Uterus (tissue), 4 donors: Measurements from ENCODE around the gene GRK6. TPM values are rescaled to one million over a fixed set of nuclear protein-coding genes. Genes with fewer than 3 reads are reported as not detected.

ENCODE experiments used
- DNase-seq, 2 donors: peaks; one replicate each; pipeline ENCODE4 v3.0.0-alpha.2; 2019 to 2020
- H3K27ac ChIP-seq, 2 donors: fragments of 200-600 bp; sonication (generic); 1 replicate in 1 of 2; 2 replicates in 1 of 2; pipeline ENCODE4 v1.5.1; 2016 to 2018
- H3K27me3 ChIP-seq, 2 donors: fragments of 200-600 bp; sonication (generic); one replicate each; pipeline ENCODE4 v1.5.1; 2018 to 2019; ENCODE audit warnings: control low read depth in 1 of 2
- H3K36me3 ChIP-seq, 2 donors: fragments of 200-600 bp; sonication (generic); one replicate each; pipeline ENCODE4 v1.5.1; 2019; ENCODE audit warnings: control low read depth in 1 of 2
- H3K4me1 ChIP-seq, 2 donors: fragments of 200-600 bp; sonication (generic); one replicate each; pipeline ENCODE4 v1.5.1; 2018 to 2019; ENCODE audit warnings: control low read depth in 1 of 2
- H3K4me3 ChIP-seq, 2 donors: fragments of 200-600 bp; sonication (generic); 1 replicate in 1 of 2; 2 replicates in 1 of 2; pipeline ENCODE4 v1.5.1; 2018 to 2019; ENCODE audit warnings: mild to moderate bottlenecking in 1 of 2
- H3K9me3 ChIP-seq, 2 donors: fragments of 200-600 bp; sonication (generic); one replicate each; pipeline ENCODE4 v1.5.1; 2019; ENCODE audit warnings: control low read depth in 1 of 2
- CTCF ChIP-seq, 4 experiments: fragments of 200-600 bp in 2 of 4; fragments of 450-650 bp in 2 of 4; sonication (generic) in 2 of 4; IDR thresholded peaks; one replicate each; pipeline ENCODE4 v1.5.1; 2016 to 2019; ENCODE audit warnings: antibody characterized with exemption in 4 of 4, mild to moderate bottlenecking in 2 of 4, moderate library complexity in 1 of 4
- POLR2A ChIP-seq, 2 donors: fragments of 450-650 bp; IDR thresholded peaks; one replicate each; pipeline ENCODE4 v1.6.1; 2016; ENCODE audit warnings: antibody characterized with exemption in 2 of 2, mild to moderate bottlenecking in 1 of 2, moderate library complexity in 1 of 2
- intact Hi-C: fragments of 100-400 bp; cut with DNase I; formaldehyde crosslinking; loops from one replicate; pipeline ENCODE4 v1.15.1; 2023; ENCODE audit warnings: low total_unique reads
- total RNA-seq, 4 donors: library from RNA; depleted of rRNA in 3 of 4; stranded (reverse); fragments of >200 nt in 3 of 4; gene quantifications; one replicate each; pipeline versions ENCODE4 v1.1.0 to v1.2.4, GENCODE V29; 2014 to 2023
- donor health status: DM: yes; HTN: yes; CAD: no.

Gene GRK6
- total RNA-seq, 4 donors from 2014 or later, result 16.4 to 29.8 (median 20.9) TPM

DNA sequence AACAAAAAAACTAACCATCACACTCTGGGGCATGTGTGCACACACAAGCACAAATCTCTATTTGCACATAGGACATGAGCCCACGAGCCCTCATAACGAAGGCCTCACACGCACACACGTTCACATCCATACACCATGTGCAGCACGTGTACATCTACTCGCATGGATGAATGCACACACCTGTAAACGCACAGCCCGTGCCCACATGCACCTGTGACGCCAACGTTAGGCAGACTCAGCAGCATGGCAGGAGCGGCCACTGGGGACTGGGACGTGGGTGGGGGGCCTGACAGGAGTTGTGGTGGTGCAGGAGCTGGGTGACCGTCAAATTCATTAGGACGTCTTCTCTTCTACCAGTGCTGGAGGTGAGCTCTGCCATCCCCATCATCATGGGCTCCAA lies 39.1 kb upstream of the GRK6 start:
- Histone ChIP-seq H3K36me3 (no peaks in the 10 kb centered on the region), H3K27ac (no peak overlapping the region), H3K27me3 (no peaks in the 10 kb centered on the region), H3K9me3 (no peaks in the 10 kb centered on the region), H3K4me3 (no peak overlapping the region), H3K4me1 (no peaks in the 10 kb centered on the region)
- intact Hi-C loops, result loop anchor here (5.0 kb wide), 1 partner anchor 115 kb away; no protein-coding TSS in a partner anchor
- DNase-seq, result no peak
- no peak for TF ChIP-seq CTCF (IDR thresholded peaks at IDR 0.05)
- TF ChIP-seq POLR2A (IDR thresholded peaks at IDR 0.05), result no peak

GRCh38 chr5:177388521-177389052 lies 37.9 kb upstream of the GRK6 start:
- no peaks in the 10 kb centered on the region for H3K27me3 ChIP-seq
- no peaks in the 10 kb centered on the region for H3K4me1 ChIP-seq
- intact Hi-C loops, result loop anchor here (5.0 kb wide), 1 partner anchor 114 kb away; no protein-coding TSS in a partner anchor
- TF ChIP-seq CTCF (IDR thresholded peaks at IDR 0.05), result no peak
- TF ChIP-seq POLR2A (IDR thresholded peaks at IDR 0.05), result no peak
- no peaks in the 10 kb centered on the region for H3K36me3 ChIP-seq
- no peaks in the 10 kb centered on the region for H3K9me3 ChIP-seq
- no peak for DNase-seq
- no peak overlapping the region for H3K4me3 ChIP-seq
- no peak overlapping the region for H3K27ac ChIP-seq

DNA sequence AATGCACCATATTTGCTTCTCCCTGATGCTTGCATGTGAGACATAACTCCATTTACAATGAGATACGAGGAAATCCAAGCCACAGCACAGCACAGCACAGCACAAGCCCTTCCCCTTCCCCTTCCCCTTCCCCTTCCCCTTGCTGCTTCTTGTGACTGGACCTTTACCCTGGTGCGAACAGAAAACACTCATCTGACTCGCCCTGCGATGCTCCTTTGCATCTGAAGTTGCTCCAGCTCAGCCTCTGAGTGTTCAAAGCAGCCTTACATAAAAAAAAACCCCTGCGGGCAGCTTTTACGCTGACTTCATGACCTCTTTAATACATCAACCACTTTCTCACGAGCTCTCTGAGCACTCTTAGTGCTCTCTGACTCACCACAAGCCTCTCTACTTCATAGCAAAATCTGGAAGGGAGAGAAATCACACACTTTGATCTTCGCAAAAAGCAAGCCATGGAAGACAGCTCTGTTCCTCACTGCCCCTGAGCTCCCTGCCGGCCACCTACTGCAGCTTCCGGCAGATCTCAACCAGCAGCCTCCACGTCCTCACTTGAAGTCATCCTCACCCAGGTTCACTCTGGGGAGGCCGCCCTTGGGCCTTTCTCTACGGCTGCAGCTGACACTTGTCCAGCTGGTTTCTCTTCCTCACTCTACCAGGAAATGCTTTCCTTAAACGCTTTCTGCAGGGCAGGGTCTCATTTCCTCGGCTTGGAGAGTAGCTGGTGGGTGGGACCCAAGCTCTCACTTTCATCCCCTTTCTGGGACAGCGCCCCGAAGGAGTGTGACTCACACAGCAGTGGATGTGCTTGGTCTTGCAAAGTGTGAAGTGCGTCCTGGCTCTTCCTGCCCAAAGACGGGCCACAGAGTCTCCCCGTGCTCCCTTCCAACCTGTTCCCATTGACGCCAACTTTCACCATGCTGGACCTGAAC lies 37.0 kb upstream of the GRK6 start:
- Histone ChIP-seq H3K36me3 (no peaks in the 10 kb centered on the region), H3K9me3 (no peaks in the 10 kb centered on the region), H3K4me3 (no peak overlapping the region), H3K27me3 (no peaks in the 10 kb centered on the region), H3K4me1 (no peaks in the 10 kb centered on the region), H3K27ac (no peak overlapping the region)
- DNase-seq, result no peak
- intact Hi-C loops, result loop anchor here (5.0 kb wide), 1 partner anchor 113 kb away; no protein-coding TSS in a partner anchor
- TF ChIP-seq POLR2A (IDR thresholded peaks at IDR 0.05), result no peak
- TF ChIP-seq CTCF (IDR thresholded peaks at IDR 0.05), result no peak

GRCh38 chr5:177390363-177391300 lies 35.8 kb upstream of the GRK6 start:
- DNase-seq, result peak; percentile 80 to 81
- H3K27me3 ChIP-seq, result no peaks in the 10 kb centered on the region
- H3K4me3 ChIP-seq, result no peak overlapping the region
- no peak overlapping the region for H3K27ac ChIP-seq
- no peaks in the 10 kb centered on the region for H3K4me1 ChIP-seq
- no peaks in the 10 kb centered on the region for H3K9me3 ChIP-seq
- intact Hi-C loops, result no loop called here
- no peaks in the 10 kb centered on the region for H3K36me3 ChIP-seq
- TF ChIP-seq CTCF (IDR thresholded peaks at IDR 0.05) (peak; percentile 95 to 97 (median 96)), POLR2A (IDR thresholded peaks at IDR 0.05) (no peak)
